Measurements from ENCODE around the gene WDR44.

The WDR44 gene

GRCh38 chrX:118493016-118493415, 147.1 kb downstream of the WDR44 start:
- no peak for TF ChIP-seq RAD21 (IDR thresholded peaks at IDR 0.05; ENCODE audit: low read depth)
- no peak for TF ChIP-seq ZBTB7A (IDR thresholded peaks at IDR 0.05; ENCODE audit: low read depth)
- no peak for TF ChIP-seq TEAD4 (IDR thresholded peaks at IDR 0.05)
- no peak for TF ChIP-seq MAX (IDR thresholded peaks at IDR 0.05)
- TF ChIP-seq USF1 (IDR thresholded peaks at IDR 0.05): no peak
- no peak for TF ChIP-seq NFIC (IDR thresholded peaks at IDR 0.05)
- no peak for TF ChIP-seq REST (IDR thresholded peaks at IDR 0.05; ENCODE audit: low read depth)
- no peak for TF ChIP-seq FOXM1 (IDR thresholded peaks at IDR 0.05; ENCODE audit: borderline replicate concordance, low read depth)
- no peak for TF ChIP-seq CEBPB (IDR thresholded peaks at IDR 0.05)
- no peak for TF ChIP-seq CREB1 (IDR thresholded peaks at IDR 0.05; ENCODE audit: low read depth)
- TF ChIP-seq EP300 (IDR thresholded peaks at IDR 0.05; ENCODE audit: borderline replicate concordance): no peak
- no peak for TF ChIP-seq YY1 (IDR thresholded peaks at IDR 0.05; ENCODE audit: low read depth)

DNA sequence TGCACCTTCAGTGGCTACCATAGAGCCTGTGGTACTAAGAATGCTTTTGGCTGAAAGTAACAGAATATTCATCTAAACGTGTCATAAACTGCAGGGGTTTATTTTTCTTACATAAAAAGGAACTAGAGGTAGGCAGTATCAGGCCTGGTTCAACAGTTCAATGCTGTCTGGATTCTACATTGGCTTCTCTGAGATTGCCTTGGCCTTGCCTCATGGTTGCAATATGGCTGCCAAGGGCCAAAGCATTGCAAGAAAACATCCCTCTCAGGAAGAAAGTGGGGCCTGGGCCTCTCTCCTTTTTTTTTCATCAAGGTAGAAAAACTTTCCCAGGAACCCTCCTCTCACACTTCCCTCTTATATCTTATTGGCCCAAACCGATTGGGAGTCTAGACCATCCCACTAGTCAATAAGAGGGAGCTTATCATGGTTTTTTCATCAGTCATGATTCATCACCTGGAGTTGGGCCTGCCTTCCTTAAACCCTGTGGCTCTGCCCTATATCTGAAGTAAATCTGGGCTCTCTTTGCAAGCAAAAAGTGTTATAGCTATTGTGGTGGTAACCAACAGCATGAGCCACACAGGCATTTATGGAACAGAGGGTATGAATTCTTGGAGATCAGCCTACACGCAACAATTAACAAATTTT, 147.9 kb downstream of the WDR44 start:
- no peak for TF ChIP-seq MAX (IDR thresholded peaks at IDR 0.05)
- no peak for TF ChIP-seq EP300 (IDR thresholded peaks at IDR 0.05; ENCODE audit: borderline replicate concordance)
- TF ChIP-seq USF1 (IDR thresholded peaks at IDR 0.05): no peak
- TF ChIP-seq REST (IDR thresholded peaks at IDR 0.05; ENCODE audit: low read depth): no peak
- no peak for TF ChIP-seq NFIC (IDR thresholded peaks at IDR 0.05)
- no peak for TF ChIP-seq CREB1 (IDR thresholded peaks at IDR 0.05; ENCODE audit: low read depth)
- no peak for TF ChIP-seq YY1 (IDR thresholded peaks at IDR 0.05; ENCODE audit: low read depth)
- no peak for TF ChIP-seq ZBTB7A (IDR thresholded peaks at IDR 0.05; ENCODE audit: low read depth)
- no peak for TF ChIP-seq RAD21 (IDR thresholded peaks at IDR 0.05; ENCODE audit: low read depth)
- no peak for TF ChIP-seq EGR1 (IDR thresholded peaks at IDR 0.05)
- TF ChIP-seq FOXM1 (IDR thresholded peaks at IDR 0.05; ENCODE audit: borderline replicate concordance, low read depth): no peak
- no peak for TF ChIP-seq TEAD4 (IDR thresholded peaks at IDR 0.05)
- no peak for TF ChIP-seq CEBPB (IDR thresholded peaks at IDR 0.05)
- no peak for TF ChIP-seq TCF12 (IDR thresholded peaks at IDR 0.05; ENCODE audit: low read depth)
- TF ChIP-seq TAF1 (IDR thresholded peaks at IDR 0.05; ENCODE audit: low read depth): no peak

DNA sequence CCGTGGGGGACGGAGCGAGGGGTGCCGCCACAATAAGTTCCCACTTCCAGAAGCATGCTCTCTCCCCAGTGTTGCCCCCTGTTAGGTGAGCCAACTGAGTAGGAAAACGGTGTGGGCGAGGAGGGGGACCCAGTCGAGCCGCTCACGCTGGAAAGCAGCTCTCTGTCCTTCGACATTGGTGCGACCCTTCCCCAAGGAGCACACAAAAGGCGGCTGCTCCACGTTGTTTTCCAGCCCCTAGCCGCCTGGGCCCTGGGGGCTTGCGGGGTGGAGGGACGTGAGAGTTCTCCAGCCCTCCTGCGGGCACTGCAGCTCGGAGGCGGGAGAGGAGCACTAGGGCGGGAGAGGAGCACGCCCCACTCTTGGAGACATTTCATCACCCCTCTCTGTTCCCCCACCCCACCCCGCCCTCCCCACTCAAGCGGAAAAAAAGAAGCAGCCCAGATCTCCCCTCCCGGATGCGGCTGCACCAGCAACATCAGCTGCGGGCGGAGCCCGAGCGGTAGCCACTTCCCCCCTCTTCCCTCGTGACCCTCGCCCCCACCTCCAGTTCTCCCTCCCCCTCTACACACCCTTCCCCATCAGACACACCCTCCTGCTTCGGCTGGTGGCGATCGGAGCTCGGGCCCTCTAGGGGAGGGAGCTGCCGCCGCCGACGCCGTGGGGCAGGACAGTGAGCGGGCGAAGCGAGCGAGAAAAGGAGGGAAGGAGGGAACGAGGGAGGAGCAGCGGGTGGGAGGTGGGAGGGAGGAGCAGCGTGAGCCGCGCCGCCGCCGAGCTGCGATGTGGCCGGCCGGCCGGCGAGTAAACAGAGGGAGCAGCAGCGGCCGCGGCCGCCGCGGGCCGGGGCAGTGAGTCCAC, 149.4 kb downstream of the WDR44 start, which contains the start of gene DOCK11:
DOCK11 (plus strand) TSS at position 755 of the 861 bp plus-strand sequence. CDS start 157 bp downstream, outside the sequence.
- TF ChIP-seq USF1 (IDR thresholded peaks at IDR 0.05) (peak; percentile 68), TAF1 (IDR thresholded peaks at IDR 0.05; ENCODE audit: low read depth) (no peak), MAX (IDR thresholded peaks at IDR 0.05) (peak; percentile 73)

- no peak for TF ChIP-seq USF1 (IDR thresholded peaks at IDR 0.05)
- no peak for TF ChIP-seq MAX (IDR thresholded peaks at IDR 0.05)
- TF ChIP-seq CREB1 (IDR thresholded peaks at IDR 0.05; ENCODE audit: low read depth): no peak
- TF ChIP-seq FOXM1 (IDR thresholded peaks at IDR 0.05; ENCODE audit: borderline replicate concordance, low read depth): no peak
Observed at GRCh38 chrX:118495958-118496762, 150.3 kb downstream of the WDR44 start.

Data from Ishikawa (cell line).